GM12878 (cell line): Measurements from ENCODE around the gene KRT80.

Experiments
- CBX5 ChIP-seq: sonication (generic); IDR thresholded peaks from 2 replicates; pipeline ENCODE4 v1.6.1; 2016; ENCODE audit warnings: low read depth, moderate library complexity, mild to moderate bottlenecking, inconsistent platforms
- CEBPB ChIP-seq, 2 experiments: fragments of 150-350 bp in 1 of 2; IDR thresholded peaks; 2 replicates each; pipeline ENCODE4 v1.6.1; 2012 to 2014; ENCODE audit warnings: low read depth in 2 of 2, low read length in 2 of 2, borderline replicate concordance in 1 of 2, inconsistent platforms in 1 of 2
- CHD2 ChIP-seq: IDR thresholded peaks from 2 replicates; pipeline ENCODE4 v1.6.1; 2011; ENCODE audit warnings: low read depth, low read length, improper control_type of control experiment, borderline replicate concordance
- CREB1 ChIP-seq: IDR thresholded peaks from 2 replicates; pipeline ENCODE4 v1.6.1; 2012; ENCODE audit warnings: low read depth, mild to moderate bottlenecking, inconsistent platforms
- CTCF ChIP-seq, 3 experiments: IDR thresholded peaks in 2 of 3; conservative IDR thresholded peaks in 1 of 3; 2 replicates each; pipeline ENCODE4 v1.5.1; 2011; ENCODE audit warnings: low read depth in 3 of 3, low read length in 3 of 3, mild to moderate bottlenecking in 3 of 3, control low read depth in 2 of 3, moderate library complexity in 2 of 3, inconsistent platforms in 1 of 3, mixed read lengths in 1 of 3; ENCODE audit not compliant: control insufficient read depth in 2 of 3, insufficient read depth in 1 of 3; ENCODE audit errors: extremely low read depth in 1 of 3
- MAX ChIP-seq: IDR thresholded peaks from 2 replicates; pipeline ENCODE4 v1.6.1; 2012; ENCODE audit warnings: low read depth, low read length, improper control_type of control experiment
- POLR2A ChIP-seq: IDR thresholded peaks from 2 replicates; pipeline ENCODE4 v1.6.1; 2011; ENCODE audit warnings: low read depth, mild to moderate bottlenecking, low read length
- POLR2AphosphoS5 ChIP-seq: IDR thresholded peaks from 2 replicates; pipeline ENCODE4 v1.6.1; 2011; ENCODE audit warnings: mild to moderate bottlenecking, low read length, inconsistent platforms
- RFX5 ChIP-seq: IDR thresholded peaks from 2 replicates; pipeline ENCODE4 v1.6.1; 2011; ENCODE audit warnings: low read depth, low read length, improper control_type of control experiment
- ZSCAN29 ChIP-seq: fragments of 450-650 bp; IDR thresholded peaks from 2 replicates; pipeline ENCODE4 v1.6.1; 2017; ENCODE audit warnings: mild to moderate bottlenecking, moderate library complexity

GRCh38 chr12:52141875-52142274 lies 49.9 kb downstream of the KRT80 start:
- TF ChIP-seq POLR2AphosphoS5 = no peak
- no peak for TF ChIP-seq POLR2A
- TF ChIP-seq RFX5 = no peak
- TF ChIP-seq CHD2 = no peak
- TF ChIP-seq CREB1 = no peak
- TF ChIP-seq CEBPB (IDR thresholded peaks at IDR 0.05; ENCODE audit: borderline replicate concordance in 1 of 2, low read depth in 2 of 2, low read length in 2 of 2) = no peak
- TF ChIP-seq ZSCAN29 = no peak
- no peak for TF ChIP-seq CTCF (IDR thresholded peaks at IDR 0.05 in 2 of 3, conservative IDR thresholded peaks at IDR 0.05 in 1 of 3; ENCODE audit: control insufficient read depth in 2 of 3, extremely low read depth in 1 of 3, insufficient read depth in 1 of 3, low read depth in 3 of 3, low read length in 3 of 3)
- no peak for TF ChIP-seq MAX
- TF ChIP-seq CBX5 = no peak
